ENCODE measurements around the gene ODAD3. TPM values are rescaled to one million over a fixed set of nuclear protein-coding genes. Genes with fewer than 3 reads are reported as not detected.

Gene ODAD3
- total and polyA plus RNA-seq, 2 of the 13 experiments (the other 11 are each of a cell fraction or from before 2014, with no cell fraction given): 0.04 to 0.08 TPM

GRCh38 chr19:11482384-11483050 is 47.6 kb upstream of the ODAD3 start (continued):
- TF ChIP-seq SP4 (CRISPR knock-in tag; IDR thresholded peaks at IDR 0.05) (peak; percentile 75), ZNF136 (CRISPR knock-in tag; IDR thresholded peaks at IDR 0.05; ENCODE audit: low read depth) (no peak), POGK (CRISPR knock-in tag; conservative IDR thresholded peaks at IDR 0.05) (peak; percentile 91), CC2D1A (CRISPR knock-in tag; IDR thresholded peaks at IDR 0.05) (no peak), ONECUT2 (CRISPR knock-in tag; IDR thresholded peaks at IDR 0.05) (no peak), PTBP1 (IDR thresholded peaks at IDR 0.05; ENCODE audit: low read depth, low read length, poor library complexity, severe bottlenecking) (no peak), ZNF292 (CRISPR knock-in tag; IDR thresholded peaks at IDR 0.05; ENCODE audit: borderline replicate concordance, low read depth) (no peak), ZMYM3 (CRISPR knock-in tag; IDR thresholded peaks at IDR 0.05) (peak; percentile 91), MAZ (IDR thresholded peaks at IDR 0.05; ENCODE audit: borderline replicate concordance, low read depth, low read length) (0 out of 2 replicates have a peak, but pooled peaks have one; percentile 26), MAZ (CRISPR knock-in tag; IDR thresholded peaks at IDR 0.05; ENCODE audit: low read depth) (peak; percentile 90; the same call in 1 of the 2 replicates), ZBTB21 (CRISPR knock-in tag; IDR thresholded peaks at IDR 0.05) (no peak), HNRNPH1 (optimal IDR thresholded peaks at IDR 0.05; ENCODE audit: low read depth, low read length) (no peak), MLXIP (CRISPR knock-in tag; IDR thresholded peaks at IDR 0.05; ENCODE audit: borderline replicate concordance) (0 out of 2 replicates have a peak, but pooled peaks have one; percentile 48), PREB (CRISPR knock-in tag; IDR thresholded peaks at IDR 0.05) (0 out of 2 replicates have a peak, but pooled peaks have one; percentile 66), SRSF4 (IDR thresholded peaks at IDR 0.05; ENCODE audit: low read depth, low read length, poor library complexity, severe bottlenecking) (no peak), ZNF567 (CRISPR knock-in tag; IDR thresholded peaks at IDR 0.05; ENCODE audit: borderline replicate concordance) (no peak), ZNF713 (CRISPR knock-in tag; IDR thresholded peaks at IDR 0.05) (no peak), PRDM15 (CRISPR knock-in tag; IDR thresholded peaks at IDR 0.05) (peak; percentile 64), XBP1 (CRISPR knock-in tag; IDR thresholded peaks at IDR 0.05) (no peak)
